Subcutaneous abdominal adipose tissue (tissue), 5 donors: ENCODE measurements around the gene GOLGA3.

Experiments used
- H3K27ac ChIP-seq: one replicate; pipeline ENCODE4 v1.7.0; 2013; ENCODE audit warnings: low read depth, mild to moderate bottlenecking, inconsistent platforms, low read length, moderate library complexity
- H3K27me3 ChIP-seq, 5 donors: one replicate each; pipeline ENCODE4 v1.7.0; 2013; ENCODE audit warnings: low read length in 5 of 5, inconsistent platforms in 1 of 5; ENCODE audit not compliant: control insufficient read depth in 5 of 5, insufficient read depth in 4 of 5
- H3K36me3 ChIP-seq, 5 donors: one replicate each; pipeline ENCODE4 v1.7.0; 2013; ENCODE audit warnings: low read length in 5 of 5; ENCODE audit not compliant: control insufficient read depth in 5 of 5, insufficient read depth in 5 of 5
- H3K4me1 ChIP-seq, 5 donors: one replicate each; pipeline ENCODE4 v1.7.0; 2013; ENCODE audit warnings: low read length in 5 of 5, mild to moderate bottlenecking in 3 of 5, moderate library complexity in 1 of 5; ENCODE audit not compliant: control insufficient read depth in 5 of 5, insufficient read depth in 5 of 5
- H3K4me3 ChIP-seq, 5 donors: one replicate each; pipeline ENCODE4 v1.7.0; 2013; ENCODE audit warnings: low read length in 5 of 5, low read depth in 1 of 5
- H3K9ac ChIP-seq, 5 donors: one replicate each; pipeline ENCODE4 v1.7.0; 2013; ENCODE audit warnings: low read length in 5 of 5, mild to moderate bottlenecking in 4 of 5, moderate library complexity in 3 of 5
- H3K9me3 ChIP-seq, 5 donors: one replicate each; pipeline ENCODE4 v1.7.0; 2013; ENCODE audit warnings: low read length in 5 of 5; ENCODE audit not compliant: control insufficient read depth in 5 of 5
- donor health status: healthy.
- donor health status: healthy.
- donor health status: healthy.
- donor health status: healthy.
- donor health status: healthy.

Gene GOLGA3

GRCh38 chr12:132773077-132773955, 55.4 kb downstream of the GOLGA3 start:
- Histone ChIP-seq H3K27me3 (peaks cover 0 to 4% (median 0%) of the 10 kb centered on the region in 5 donors), H3K9me3 (no peaks in the 10 kb centered on the region), H3K27ac (no peak overlapping the region), H3K36me3 (peaks cover 0 to 77% (median 65%) of the 10 kb centered on the region in 5 donors), H3K4me1 (peaks cover 5 to 38% (median 28%) of the 10 kb centered on the region in 5 donors), H3K9ac (no peak overlapping the region), H3K4me3 (no peak overlapping the region)

DNA sequence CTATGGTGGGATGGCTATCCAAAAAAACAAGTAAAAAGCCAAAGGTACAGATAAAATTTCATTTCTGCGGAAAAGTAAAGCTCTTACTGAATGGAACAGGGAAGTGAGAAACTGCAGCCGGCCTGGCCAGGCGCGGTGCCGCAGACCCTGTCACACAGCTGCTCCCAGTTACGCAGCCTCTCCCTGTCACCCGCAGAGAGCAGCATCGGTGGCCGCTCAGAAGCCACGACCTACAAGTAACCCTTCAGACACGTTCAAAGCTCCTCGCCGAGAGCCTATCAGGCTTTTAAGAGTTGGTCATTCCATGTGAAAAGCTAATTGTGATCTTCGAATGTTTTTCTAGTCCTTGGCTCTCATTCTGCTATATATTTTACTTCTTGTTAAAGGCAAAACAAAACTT, 56.1 kb downstream of the GOLGA3 start:
- Histone ChIP-seq H3K27me3 (peaks cover 0 to 4% (median 0%) of the 10 kb centered on the region in 5 donors), H3K27ac (no peak overlapping the region), H3K4me3 (no peak overlapping the region), H3K4me1 (peaks cover 5 to 41% (median 31%) of the 10 kb centered on the region in 5 donors), H3K9ac (no peak overlapping the region), H3K9me3 (no peaks in the 10 kb centered on the region), H3K36me3 (peaks cover 0 to 72% (median 61%) of the 10 kb centered on the region in 5 donors)

- H3K9me3 ChIP-seq: no peaks in the 10 kb centered on the region
- H3K4me3 ChIP-seq: no peak overlapping the region
- no peak overlapping the region for H3K9ac ChIP-seq
- peaks cover 0 to 36% (median 23%) of the 10 kb centered on the region in 5 donors for H3K4me1 ChIP-seq
- H3K27me3 ChIP-seq: no peaks in the 10 kb centered on the region
- H3K36me3 ChIP-seq: peaks cover 0 to 59% (median 54%) of the 10 kb centered on the region in 5 donors
- no peak overlapping the region for H3K27ac ChIP-seq
Measured at GRCh38 chr12:132771126-132771838, 57.4 kb downstream of the GOLGA3 start.

DNA sequence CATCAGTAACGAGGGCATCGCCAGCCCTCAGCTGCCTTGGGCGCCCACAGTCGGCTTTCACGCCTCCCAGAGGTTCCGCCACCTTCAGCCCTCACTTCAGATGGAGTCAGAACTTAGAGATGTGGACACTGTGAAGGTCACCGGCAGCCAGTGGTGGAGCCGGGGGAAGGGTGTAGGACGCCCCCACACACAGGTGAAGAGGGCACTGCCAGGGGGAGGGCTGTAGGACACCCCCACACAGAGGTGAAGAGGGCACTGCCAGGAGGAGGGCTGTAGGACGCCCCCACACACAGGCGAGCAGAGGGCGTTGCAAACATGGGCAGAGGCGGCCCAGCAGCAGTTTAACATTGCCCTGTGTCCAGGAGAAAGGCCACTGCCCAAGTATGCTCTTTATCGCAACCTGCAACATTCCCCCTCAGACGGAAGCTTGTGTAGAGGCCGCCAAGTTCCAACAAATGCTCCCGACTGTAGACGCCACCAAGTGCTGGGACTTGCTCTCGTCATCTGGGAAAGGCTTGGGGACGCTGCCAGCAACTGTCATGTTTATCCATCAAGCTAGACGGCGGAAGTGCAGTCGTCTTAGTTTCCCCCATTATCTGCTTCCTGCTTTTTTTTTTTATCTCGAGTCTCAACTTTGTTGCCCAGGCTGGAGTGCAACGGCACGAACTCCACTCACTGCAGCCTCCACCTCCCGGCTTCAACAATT, 62.1 kb downstream of the GOLGA3 start:
- no peak overlapping the region for H3K27ac ChIP-seq
- H3K4me3 ChIP-seq: peak overlapping the region in 2 of 5 donors; percentile 22 to 46
- peak overlapping the region in 1 of 5 donors; percentile 20 for H3K9ac ChIP-seq
- H3K27me3 ChIP-seq: no peaks in the 10 kb centered on the region
- peaks cover 0 to 12% (median 7%) of the 10 kb centered on the region in 5 donors for H3K36me3 ChIP-seq
- H3K9me3 ChIP-seq: no peaks in the 10 kb centered on the region
- peaks cover 0 to 42% (median 29%) of the 10 kb centered on the region in 5 donors for H3K4me1 ChIP-seq

DNA sequence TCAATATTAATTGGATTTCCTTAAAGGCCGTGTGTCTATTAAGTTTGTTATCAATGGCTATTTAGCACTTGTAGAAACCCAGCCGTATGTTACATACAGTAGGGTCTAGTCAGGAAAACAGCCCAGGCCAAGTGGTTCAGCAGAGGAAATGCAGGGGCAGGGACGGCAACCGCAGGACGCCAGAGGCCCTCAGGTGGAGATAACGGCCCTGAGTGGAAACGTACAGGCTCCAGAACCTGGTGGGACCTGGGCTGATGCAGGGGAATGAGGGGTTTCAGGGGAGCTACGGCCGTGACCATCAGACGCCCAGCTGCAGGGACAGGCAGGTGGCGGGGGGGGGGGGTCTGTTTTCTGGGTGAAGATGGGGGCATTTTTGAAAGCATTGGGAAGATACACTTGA, 63.3 kb downstream of the GOLGA3 start:
- Histone ChIP-seq H3K27ac (no peak overlapping the region), H3K9ac (no peak overlapping the region), H3K27me3 (no peaks in the 10 kb centered on the region), H3K36me3 (peaks cover 0 to 6% (median 3%) of the 10 kb centered on the region in 5 donors), H3K4me3 (no peak overlapping the region), H3K4me1 (peaks cover under 1 to 47% (median 36%) of the 10 kb centered on the region in 5 donors), H3K9me3 (no peaks in the 10 kb centered on the region)

GRCh38 chr12:132764231-132764630, 64.4 kb downstream of the GOLGA3 start:
- H3K27me3 ChIP-seq: no peaks in the 10 kb centered on the region
- H3K27ac ChIP-seq: no peak overlapping the region
- H3K9me3 ChIP-seq: no peaks in the 10 kb centered on the region
- H3K9ac ChIP-seq: no peak overlapping the region
- no peaks in the 10 kb centered on the region for H3K36me3 ChIP-seq
- no peak overlapping the region for H3K4me3 ChIP-seq
- peaks cover 5 to 54% (median 39%) of the 10 kb centered on the region in 5 donors for H3K4me1 ChIP-seq

- H3K27me3 ChIP-seq: no peaks in the 10 kb centered on the region
- peaks cover 5 to 36% (median 30%) of the 10 kb centered on the region in 5 donors for H3K4me1 ChIP-seq
- H3K36me3 ChIP-seq: peaks cover 0 to 17% (median 0%) of the 10 kb centered on the region in 5 donors
- peak overlapping the region; percentile 38 to 89 (median 78) for H3K9ac ChIP-seq
- peak overlapping the region; percentile 95 for H3K27ac ChIP-seq
- H3K4me3 ChIP-seq: peak overlapping the region; percentile 55 to 75 (median 72)
- no peaks in the 10 kb centered on the region for H3K9me3 ChIP-seq
Measured at GRCh38 chr12:132761921-132762583, 66.6 kb downstream of the GOLGA3 start.

GRCh38 chr12:132761032-132761920, 67.4 kb downstream of the GOLGA3 start, which contains the start of gene ANKLE2:
ANKLE2 (minus strand) TSS chr12:132761832; CDS start chr12:132761798, 34 bp downstream.
- Histone ChIP-seq H3K9ac (peak within 1 kb of the TSS; percentile 65 to 93 (median 90)), H3K27ac (peak within 1 kb of the TSS; percentile 95), H3K4me1 (peaks cover 5 to 28% (median 25%) of the 10 kb centered on the region in 5 donors), H3K4me3 (peak within 1 kb of the TSS; percentile 75 to 92 (median 80)), H3K36me3 (peaks cover 0 to 20% (median 0%) of the 10 kb centered on the region in 5 donors), H3K27me3 (no peaks in the 10 kb centered on the region), H3K9me3 (no peaks in the 10 kb centered on the region)
